Measurements from ENCODE around the gene PEBP1.

GRCh38 chr12:118166946-118167345 is 31.0 kb downstream of the PEBP1 start:
- no peak for TF ChIP-seq EZH2 (IDR thresholded peaks at IDR 0.05; ENCODE audit: borderline replicate concordance, insufficient read depth, low read length, poor library complexity, severe bottlenecking)
- TF ChIP-seq CTCF (IDR thresholded peaks at IDR 0.05; ENCODE audit: poor library complexity, severe bottlenecking) = no peak
- no peak for TF ChIP-seq TAF1 (IDR thresholded peaks at IDR 0.05; ENCODE audit: low read depth)
- no peak for TF ChIP-seq POLR2AphosphoS5 (IDR thresholded peaks at IDR 0.05)
- TF ChIP-seq RAD21 (conservative IDR thresholded peaks at IDR 0.05) = no peak
- no peak for TF ChIP-seq REST (IDR thresholded peaks at IDR 0.05; ENCODE audit: borderline replicate concordance)
